ENCODE results near the gene EDIL3. TPM values are rescaled to one million over a fixed set of nuclear protein-coding genes. Genes with fewer than 3 reads are reported as not detected.

The EDIL3 gene
- total RNA-seq, 2 experiments from 2014 or later = not detected

- intact Hi-C loops (cut with micrococcal nuclease) = no loop called here
- Mint-ChIP-seq H3K27ac (no peak overlapping the region), H3K27me3 (no peaks in the 10 kb centered on the region), H3K36me3 (ENCODE audit: low read depth) (no peaks in the 10 kb centered on the region), H3K4me1 (ENCODE audit: low read depth) (no peaks in the 10 kb centered on the region), H3K4me3 (no peak overlapping the region), H3K9me3 (no peaks in the 10 kb centered on the region)
- CTCF ChIA-PET = no interaction called here
- DNase-seq (no peak), ATAC-seq (no peak)
- TF ChIP-seq CTCF (IDR thresholded peaks at IDR 0.05) = no peak
- POLR2A ChIA-PET = no interaction called here
Measured at GRCh38 chr5:84265130-84265529, 119.5 kb downstream of the EDIL3 start.

GRCh38 chr5:84260939-84261338 is 123.7 kb downstream of the EDIL3 start:
- no peak for TF ChIP-seq CTCF (IDR thresholded peaks at IDR 0.05)
- ChIA-PET POLR2A (no interaction called here), CTCF (no interaction called here)
- DNase-seq (no peak), ATAC-seq (no peak)
- Mint-ChIP-seq H3K4me3 (no peak overlapping the region), H3K27me3 (no peaks in the 10 kb centered on the region), H3K27ac (no peak overlapping the region), H3K36me3 (ENCODE audit: low read depth) (no peaks in the 10 kb centered on the region), H3K4me1 (ENCODE audit: low read depth) (no peaks in the 10 kb centered on the region), H3K9me3 (no peaks in the 10 kb centered on the region)
- intact Hi-C loops (cut with micrococcal nuclease) = no loop called here

GRCh38 chr5:84260140-84260539 is 124.5 kb downstream of the EDIL3 start:
- ChIA-PET POLR2A (no interaction called here), CTCF (no interaction called here)
- Mint-ChIP-seq H3K4me3 (no peak overlapping the region), H3K27ac (no peak overlapping the region), H3K9me3 (no peaks in the 10 kb centered on the region), H3K36me3 (ENCODE audit: low read depth) (no peaks in the 10 kb centered on the region), H3K27me3 (no peaks in the 10 kb centered on the region), H3K4me1 (ENCODE audit: low read depth) (no peaks in the 10 kb centered on the region)
- intact Hi-C loops (cut with micrococcal nuclease) = no loop called here
- DNase-seq (no peak), ATAC-seq (no peak)
- no peak for TF ChIP-seq CTCF (IDR thresholded peaks at IDR 0.05)

- Mint-ChIP-seq H3K4me1 (ENCODE audit: low read depth) (no peaks in the 10 kb centered on the region), H3K9me3 (no peaks in the 10 kb centered on the region), H3K27ac (no peak overlapping the region), H3K36me3 (ENCODE audit: low read depth) (no peaks in the 10 kb centered on the region), H3K27me3 (no peaks in the 10 kb centered on the region), H3K4me3 (no peak overlapping the region)
- DNase-seq (no peak), ATAC-seq (no peak)
- POLR2A ChIA-PET = no interaction called here
- TF ChIP-seq CTCF (IDR thresholded peaks at IDR 0.05) = no peak
- CTCF ChIA-PET = no interaction called here
- intact Hi-C loops (cut with micrococcal nuclease) = no loop called here
Measured at GRCh38 chr5:84259283-84260045, 125.2 kb downstream of the EDIL3 start.

GRCh38 chr5:84257061-84257460 is 127.6 kb downstream of the EDIL3 start:
- no peak for TF ChIP-seq CTCF (IDR thresholded peaks at IDR 0.05)
- intact Hi-C loops (cut with micrococcal nuclease) = no loop called here
- Mint-ChIP-seq H3K36me3 (ENCODE audit: low read depth) (no peaks in the 10 kb centered on the region), H3K4me3 (no peak overlapping the region), H3K27me3 (no peaks in the 10 kb centered on the region), H3K4me1 (ENCODE audit: low read depth) (no peaks in the 10 kb centered on the region), H3K27ac (no peak overlapping the region), H3K9me3 (no peaks in the 10 kb centered on the region)
- CTCF ChIA-PET = no interaction called here
- DNase-seq (no peak), ATAC-seq (no peak)
- POLR2A ChIA-PET = no interaction called here
